Measurements from ENCODE around the gene QTRT2.

QTRT2 gene

GRCh38 chr3:114119776-114120175 lies 63.2 kb downstream of the QTRT2 start:
- ChIA-PET POLR2A (no interaction called here), CTCF (no interaction called here)
- TF ChIP-seq NFRKB (IDR thresholded peaks at IDR 0.05), result no peak
- no peak for TF ChIP-seq TARDBP (IDR thresholded peaks at IDR 0.05)
- no peak for DNase-seq (ENCODE audit: extremely low spot score)

GRCh38 chr3:114120211-114120610 lies 63.7 kb downstream of the QTRT2 start:
- POLR2A ChIA-PET, result no interaction called here
- CTCF ChIA-PET, result no interaction called here
- DNase-seq (ENCODE audit: extremely low spot score), result no peak
- TF ChIP-seq LEF1 (IDR thresholded peaks at IDR 0.05; ENCODE audit: borderline replicate concordance) (no peak), PKNOX1 (IDR thresholded peaks at IDR 0.05) (no peak), ZNF384 (IDR thresholded peaks at IDR 0.05) (no peak), HDGF (IDR thresholded peaks at IDR 0.05; ENCODE audit: borderline replicate concordance) (no peak), TARDBP (IDR thresholded peaks at IDR 0.05) (no peak)

- ChIA-PET POLR2A (no interaction called here), CTCF (no interaction called here)
- no peak for DNase-seq (ENCODE audit: extremely low spot score)
- TF ChIP-seq SUZ12 (IDR thresholded peaks at IDR 0.05) (no peak), FOXA1 (IDR thresholded peaks at IDR 0.05) (no peak), PKNOX1 (IDR thresholded peaks at IDR 0.05) (no peak), FOXM1 (IDR thresholded peaks at IDR 0.05; ENCODE audit: borderline replicate concordance) (no peak), SP1 (IDR thresholded peaks at IDR 0.05) (no peak), L3MBTL2 (conservative IDR thresholded peaks at IDR 0.05) (no peak), TARDBP (IDR thresholded peaks at IDR 0.05) (no peak), BHLHE40 (IDR thresholded peaks at IDR 0.05; ENCODE audit: borderline replicate concordance) (no peak), ARNT (IDR thresholded peaks at IDR 0.05) (no peak), HDGF (IDR thresholded peaks at IDR 0.05; ENCODE audit: borderline replicate concordance) (no peak), FOXK2 (IDR thresholded peaks at IDR 0.05) (no peak), NFRKB (IDR thresholded peaks at IDR 0.05) (no peak), ZNF384 (IDR thresholded peaks at IDR 0.05) (no peak), ELF4 (IDR thresholded peaks at IDR 0.05) (no peak), CTBP1 (IDR thresholded peaks at IDR 0.05; ENCODE audit: borderline replicate concordance) (no peak), LEF1 (IDR thresholded peaks at IDR 0.05; ENCODE audit: borderline replicate concordance) (no peak)
Observed at GRCh38 chr3:114122027-114122709, 65.6 kb downstream of the QTRT2 start.

GRCh38 chr3:114126461-114126860 lies 69.9 kb downstream of the QTRT2 start:
- ChIA-PET CTCF (interaction anchor here (0.6 kb wide), 1 partner anchor 93 kb away, joined by 3 read pairs; no protein-coding TSS in a partner anchor), POLR2A (no interaction called here)
- TF ChIP-seq SP1 (IDR thresholded peaks at IDR 0.05) (no peak), FOXA1 (IDR thresholded peaks at IDR 0.05) (no peak), TARDBP (IDR thresholded peaks at IDR 0.05) (no peak), CTBP1 (IDR thresholded peaks at IDR 0.05; ENCODE audit: borderline replicate concordance) (no peak), ELF4 (IDR thresholded peaks at IDR 0.05) (no peak), LEF1 (IDR thresholded peaks at IDR 0.05; ENCODE audit: borderline replicate concordance) (no peak)
- no peak for DNase-seq (ENCODE audit: extremely low spot score)

- CTCF ChIA-PET, result interaction anchor here (0.6 kb wide), 1 partner anchor 1590 kb away, joined by 3 read pairs; no protein-coding TSS in a partner anchor
- POLR2A ChIA-PET, result no interaction called here
- no peak for DNase-seq (ENCODE audit: extremely low spot score)
- no peak for TF ChIP-seq FOXK2 (IDR thresholded peaks at IDR 0.05)
- TF ChIP-seq BHLHE40 (IDR thresholded peaks at IDR 0.05; ENCODE audit: borderline replicate concordance), result no peak
- no peak for TF ChIP-seq CTBP1 (IDR thresholded peaks at IDR 0.05; ENCODE audit: borderline replicate concordance)
- TF ChIP-seq ELF4 (IDR thresholded peaks at IDR 0.05), result no peak
- no peak for TF ChIP-seq FOXM1 (IDR thresholded peaks at IDR 0.05; ENCODE audit: borderline replicate concordance)
- TF ChIP-seq LEF1 (IDR thresholded peaks at IDR 0.05; ENCODE audit: borderline replicate concordance), result no peak
- no peak for TF ChIP-seq SUZ12 (IDR thresholded peaks at IDR 0.05)
- no peak for TF ChIP-seq L3MBTL2 (conservative IDR thresholded peaks at IDR 0.05)
- no peak for TF ChIP-seq TARDBP (IDR thresholded peaks at IDR 0.05)
- TF ChIP-seq FOXA1 (IDR thresholded peaks at IDR 0.05), result no peak
- TF ChIP-seq PKNOX1 (IDR thresholded peaks at IDR 0.05), result no peak
- TF ChIP-seq SP1 (IDR thresholded peaks at IDR 0.05), result no peak
- TF ChIP-seq HDGF (IDR thresholded peaks at IDR 0.05; ENCODE audit: borderline replicate concordance), result no peak
Observed at GRCh38 chr3:114127517-114127916, 71.0 kb downstream of the QTRT2 start.

- no peak for DNase-seq (ENCODE audit: extremely low spot score)
- ChIA-PET CTCF (no interaction called here), POLR2A (no interaction called here)
- no peak for TF ChIP-seq BHLHE40 (IDR thresholded peaks at IDR 0.05; ENCODE audit: borderline replicate concordance)
- TF ChIP-seq FOXK2 (IDR thresholded peaks at IDR 0.05), result no peak
- no peak for TF ChIP-seq ZNF384 (IDR thresholded peaks at IDR 0.05)
- TF ChIP-seq CTBP1 (IDR thresholded peaks at IDR 0.05; ENCODE audit: borderline replicate concordance), result no peak
- no peak for TF ChIP-seq PKNOX1 (IDR thresholded peaks at IDR 0.05)
- no peak for TF ChIP-seq FOXM1 (IDR thresholded peaks at IDR 0.05; ENCODE audit: borderline replicate concordance)
- no peak for TF ChIP-seq NFRKB (IDR thresholded peaks at IDR 0.05)
- no peak for TF ChIP-seq HDGF (IDR thresholded peaks at IDR 0.05; ENCODE audit: borderline replicate concordance)
- TF ChIP-seq ARNT (IDR thresholded peaks at IDR 0.05), result no peak
- TF ChIP-seq L3MBTL2 (conservative IDR thresholded peaks at IDR 0.05), result no peak
- TF ChIP-seq TARDBP (IDR thresholded peaks at IDR 0.05), result no peak
- TF ChIP-seq ELF4 (IDR thresholded peaks at IDR 0.05), result no peak
- TF ChIP-seq SUZ12 (IDR thresholded peaks at IDR 0.05), result no peak
- no peak for TF ChIP-seq LEF1 (IDR thresholded peaks at IDR 0.05; ENCODE audit: borderline replicate concordance)
- no peak for TF ChIP-seq SP1 (IDR thresholded peaks at IDR 0.05)
- TF ChIP-seq FOXA1 (IDR thresholded peaks at IDR 0.05), result no peak
Observed at GRCh38 chr3:114128231-114128630, 71.7 kb downstream of the QTRT2 start.

Data from HEK293T (cell line).